ENCODE results near the gene TMA7. TPM values are rescaled to one million over a fixed set of nuclear protein-coding genes. Genes with fewer than 3 reads are reported as not detected.

The TMA7 gene
- polyA plus RNA-seq, 1 experiment: 53.8 TPM

GRCh38 chr3:48402907-48403306, 37.1 kb upstream of the TMA7 start:
- TF ChIP-seq CTCF (IDR thresholded peaks at IDR 0.05; ENCODE audit: insufficient read depth, low read depth, low read length): no peak
- H3K36me3 ChIP-seq (ENCODE audit: control insufficient read depth, insufficient read depth, low read length): peaks cover 13% of the 10 kb centered on the region
- CTCF ChIA-PET: interaction anchor here (1.1 to 7.8 kb wide), 3 partner anchors 11 to 37 kb away, joined by 3 to 252 read pairs (median 39); partner anchors contain the start of genes CCDC51 and TMA7
- DNase-seq (ENCODE audit: low read depth): no peak
- peaks cover under 1% of the 10 kb centered on the region for H3K27me3 ChIP-seq (ENCODE audit: control insufficient read depth, insufficient read depth, low read length)
- POLR2A ChIA-PET: no interaction called here
- no peak overlapping the region for H3K4me3 ChIP-seq (ENCODE audit: low read depth, low read length)

GRCh38 chr3:48403533-48404439, 36.3 kb upstream of the TMA7 start:
- POLR2A ChIA-PET: no interaction called here
- CTCF ChIA-PET: interaction anchor here (1.1 to 7.8 kb wide), 3 partner anchors 10 to 36 kb away, joined by 3 to 252 read pairs (median 4); no protein-coding TSS in a partner anchor
- no peaks in the 10 kb centered on the region; the same call in 1 of the 2 replicates for H3K27me3 ChIP-seq (ENCODE audit: control insufficient read depth, insufficient read depth, low read length)
- peaks cover 16% of the 10 kb centered on the region for H3K36me3 ChIP-seq (ENCODE audit: control insufficient read depth, insufficient read depth, low read length)
- DNase-seq (ENCODE audit: low read depth): no peak
- no peak overlapping the region for H3K4me3 ChIP-seq (ENCODE audit: low read depth, low read length)
- no peak for TF ChIP-seq CTCF (IDR thresholded peaks at IDR 0.05; ENCODE audit: insufficient read depth, low read depth, low read length)

GRCh38 chr3:48404440-48405342, 35.4 kb upstream of the TMA7 start:
- Histone ChIP-seq H3K27me3 (ENCODE audit: control insufficient read depth, insufficient read depth, low read length) (no peaks in the 10 kb centered on the region), H3K36me3 (ENCODE audit: control insufficient read depth, insufficient read depth, low read length) (peaks cover 19% of the 10 kb centered on the region), H3K4me3 (ENCODE audit: low read depth, low read length) (no peak overlapping the region)
- DNase-seq (ENCODE audit: low read depth): no peak
- POLR2A ChIA-PET: no interaction called here
- no peak for TF ChIP-seq CTCF (IDR thresholded peaks at IDR 0.05; ENCODE audit: insufficient read depth, low read depth, low read length)
- CTCF ChIA-PET: interaction anchor here (1.1 to 7.8 kb wide), 2 partner anchors 30 to 37 kb away, joined by 4 to 252 read pairs; no protein-coding TSS in a partner anchor

GRCh38 chr3:48405343-48405881, 34.6 kb upstream of the TMA7 start:
- H3K27me3 ChIP-seq (ENCODE audit: control insufficient read depth, insufficient read depth, low read length): no peaks in the 10 kb centered on the region
- H3K36me3 ChIP-seq (ENCODE audit: control insufficient read depth, insufficient read depth, low read length): peaks cover 23% of the 10 kb centered on the region
- TF ChIP-seq CTCF (IDR thresholded peaks at IDR 0.05; ENCODE audit: insufficient read depth, low read depth, low read length): no peak
- no peak for DNase-seq (ENCODE audit: low read depth)
- H3K4me3 ChIP-seq (ENCODE audit: low read depth, low read length): no peak overlapping the region
- CTCF ChIA-PET: interaction anchor here (4.8 to 7.8 kb wide), 2 partner anchors 29 to 31 kb away, joined by 37 to 252 read pairs; no protein-coding TSS in a partner anchor
- POLR2A ChIA-PET: no interaction called here

All from BJ (cell line).